CD1c-positive myeloid dendritic cell (primary cell): ENCODE measurements around the gene NEMF.
"Not testable (repeated sequence)": the region's sequence is repeated elsewhere in the genome, so short reads cannot be mapped to it uniquely, and the experiment has no call there.

Source experiments
- DNase-seq: peaks from one replicate; pipeline ENCODE4 v3.0.0-alpha.2; 2016; ENCODE audit errors: extremely low spot score

NEMF gene

GRCh38 chr14:49876563-49877127 lies 24.1 kb upstream of the NEMF start:
- DNase-seq = no peak

GRCh38 chr14:49875640-49876198 lies 23.1 kb upstream of the NEMF start:
- no peak for DNase-seq

- DNase-seq = not testable (repeated sequence)
Measured at GRCh38 chr14:49873548-49873947, 21.0 kb upstream of the NEMF start.

GRCh38 chr14:49870908-49871307 lies 18.3 kb upstream of the NEMF start:
- DNase-seq = no peak

- DNase-seq = no peak
Measured at GRCh38 chr14:49868720-49869114, 16.1 kb upstream of the NEMF start.

GRCh38 chr14:49867831-49868719 lies 15.5 kb upstream of the NEMF start:
- peak; percentile 98 for DNase-seq

- peak; percentile 82 for DNase-seq
Measured at GRCh38 chr14:49865431-49865859, 12.9 kb upstream of the NEMF start.

GRCh38 chr14:49863487-49864281 lies 11.1 kb upstream of the NEMF start:
- DNase-seq = peak; percentile 45

GRCh38 chr14:49862089-49862673 lies 9.6 kb upstream of the NEMF start:
- DNase-seq = peak; percentile 94

- DNase-seq = peak; percentile 72
Measured at GRCh38 chr14:49861699-49862088, 9.1 kb upstream of the NEMF start.

- DNase-seq = no peak
Measured at GRCh38 chr14:49860988-49861698, 8.6 kb upstream of the NEMF start.

- DNase-seq = peak; percentile 62
Measured at GRCh38 chr14:49858383-49858782, 5.8 kb upstream of the NEMF start.

GRCh38 chr14:49857427-49858003 lies 4.9 kb upstream of the NEMF start:
- peak; percentile 63 for DNase-seq

GRCh38 chr14:49853572-49854375 lies 1.2 kb upstream of the NEMF start:
- peak; percentile 79 for DNase-seq

GRCh38 chr14:49853158-49853477 lies 530 bp upstream of the NEMF start:
- DNase-seq = no peak

- DNase-seq = peak; percentile 30
Measured at GRCh38 chr14:49851813-49852212, 775 bp downstream of the NEMF start.

- no peak for DNase-seq
Measured at GRCh38 chr14:49849213-49849847, 3.3 kb downstream of the NEMF start.

GRCh38 chr14:49828640-49829039 lies 23.9 kb downstream of the NEMF start:
- DNase-seq = no peak

- no peak for DNase-seq
Measured at GRCh38 chr14:49820176-49820575, 32.4 kb downstream of the NEMF start.

GRCh38 chr14:49816844-49817243 lies 35.7 kb downstream of the NEMF start:
- DNase-seq = no peak
